T47D (cell line): ENCODE measurements around the gene C15orf39.
A peak's percentile ranks its signal among the peaks of the same experiment; 100 is the strongest.
"Not testable (repeated sequence)": the region's sequence is repeated elsewhere in the genome, so short reads cannot be mapped to it uniquely, and the experiment has no call there.

ENCODE experiments used
- DNase-seq, 2 experiments: peaks; one replicate each; pipeline versions ENCODE4 v3.0.0 to v3.0.0-alpha.2; 2011 to 2012; ENCODE audit warnings: low read depth in 1 of 2, low spot score in 1 of 2
- JUND ChIP-seq: IDR thresholded peaks from 2 replicates; pipeline ENCODE4 v1.6.1; 2012; ENCODE audit warnings: low read depth
- in situ Hi-C: cut with HindIII; loops from 2 replicates; pipeline ENCODE4 v1.10.0; 2016; ENCODE audit warnings: low sequenced_read_pairs, low pct_unique_long_range_greater_than_20kb

The C15orf39 gene

DNA sequence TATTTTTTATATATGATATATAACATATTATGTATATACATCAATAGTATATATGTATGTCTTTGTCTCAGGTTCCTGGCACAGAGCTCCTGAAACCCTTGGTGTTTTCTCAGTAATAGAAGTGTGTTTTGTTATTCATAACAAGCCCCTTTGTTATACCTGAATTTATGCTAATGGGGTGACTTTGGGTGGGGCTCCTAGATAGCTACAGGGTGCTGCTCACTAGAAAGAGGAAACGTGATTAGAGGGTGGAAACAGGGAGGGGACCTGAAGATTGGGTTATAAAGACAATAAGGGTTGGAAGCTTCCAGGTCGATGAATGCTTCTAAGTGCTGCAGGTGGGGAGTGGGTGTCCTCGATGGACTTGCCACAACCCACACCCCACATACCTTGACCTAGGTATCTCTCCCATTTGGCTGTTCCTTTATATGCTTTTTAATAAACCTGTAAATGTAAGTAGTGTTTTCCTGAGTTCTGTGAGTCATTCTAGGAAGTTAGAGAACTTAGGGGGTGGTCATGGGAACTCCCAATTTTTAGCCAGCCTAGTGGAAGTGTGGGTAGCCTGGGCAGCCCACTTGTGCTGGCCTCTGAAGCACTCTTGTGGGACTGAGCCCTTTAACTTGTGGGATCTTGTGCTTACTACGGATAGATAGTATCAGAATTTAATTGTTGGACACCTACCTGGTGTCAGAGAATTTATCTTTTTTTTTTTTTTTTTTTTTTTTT, 36.9 kb upstream of the C15orf39 start:
- DNase-seq, result no peak
- TF ChIP-seq JUND, result no peak
- in situ Hi-C loops, result no loop called here

- DNase-seq, in situ Hi-C loops: not testable (repeated sequence)
Measured at GRCh38 chr15:75166489-75167063, 35.1 kb upstream of the C15orf39 start.

- no peak for DNase-seq
- in situ Hi-C loops, result no loop called here
- TF ChIP-seq JUND, result no peak
Measured at GRCh38 chr15:75167588-75168350, 33.9 kb upstream of the C15orf39 start.

- no peak for TF ChIP-seq JUND
- no peak for DNase-seq
- in situ Hi-C loops, result no loop called here
Measured at GRCh38 chr15:75168374-75168773, 33.3 kb upstream of the C15orf39 start.

DNA sequence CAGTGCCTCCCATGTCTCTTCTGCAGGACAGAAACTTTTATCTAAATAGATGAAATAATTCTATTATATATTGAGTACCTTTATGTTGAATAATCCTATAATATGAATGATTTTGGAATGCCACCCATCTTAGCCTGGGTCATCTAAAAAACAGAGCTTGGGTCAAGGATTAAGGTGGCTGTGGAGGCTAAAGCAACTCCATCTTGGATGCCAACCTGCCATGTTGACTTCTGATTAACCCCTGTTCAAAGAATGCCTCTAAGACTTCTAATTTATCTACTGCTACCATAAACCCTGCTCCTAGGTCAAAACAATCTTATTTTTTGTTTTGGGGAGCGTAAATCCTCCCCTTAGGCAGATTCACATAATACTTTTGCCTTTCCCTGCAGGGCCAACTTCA, 31.5 kb upstream of the C15orf39 start:
- in situ Hi-C loops, result no loop called here
- DNase-seq, result no peak
- TF ChIP-seq JUND, result no peak

DNA sequence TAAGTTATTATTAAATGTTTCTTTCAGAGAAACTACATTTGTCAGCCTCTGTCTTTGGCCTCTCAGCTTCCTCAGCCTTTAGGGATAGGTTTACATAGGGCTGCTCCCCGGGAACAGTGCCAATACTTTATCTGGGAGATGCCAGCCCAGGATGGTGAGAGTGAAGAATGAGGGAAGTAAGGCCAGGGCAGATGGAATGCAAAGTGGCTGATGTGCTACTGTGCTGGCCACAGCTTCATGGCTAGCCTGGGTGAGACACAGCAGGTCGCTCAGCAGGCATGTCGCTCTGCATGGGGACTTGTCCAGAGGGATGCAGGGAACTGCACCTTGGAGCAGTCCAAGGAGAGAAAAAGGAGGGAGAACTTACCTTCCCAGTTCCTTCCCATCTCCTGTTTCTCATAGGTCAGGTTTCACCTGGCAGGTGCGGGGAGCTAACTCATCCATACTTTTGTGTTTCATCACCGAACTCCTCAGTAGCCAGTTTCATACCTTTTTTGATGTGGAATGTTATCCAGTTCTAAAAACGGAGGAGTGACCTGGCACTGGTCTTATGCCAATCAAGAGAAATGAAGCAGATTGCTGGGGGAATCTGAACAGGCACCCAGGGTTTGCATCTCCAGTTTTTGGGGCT, 30.9 kb upstream of the C15orf39 start:
- in situ Hi-C loops, result no loop called here
- TF ChIP-seq JUND, result no peak
- DNase-seq, result no peak

DNA sequence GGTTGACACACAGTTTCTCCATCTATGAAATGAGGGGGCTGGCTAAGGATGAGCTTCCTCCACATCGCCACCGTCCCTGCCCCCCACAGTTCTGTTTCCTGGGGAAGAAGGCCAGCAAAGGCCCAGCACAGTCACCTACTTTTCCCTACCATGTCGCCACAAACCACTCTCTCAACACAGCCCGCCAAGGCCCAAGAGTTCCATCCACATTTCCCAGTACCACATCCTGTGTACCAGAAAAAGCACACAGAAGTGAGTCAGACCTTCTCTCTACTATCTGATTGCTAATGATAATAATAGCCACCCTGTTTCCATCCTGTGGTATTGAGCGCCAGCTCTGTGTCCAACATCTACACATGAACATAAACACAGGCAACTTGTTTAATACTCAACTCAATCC, 30.3 kb upstream of the C15orf39 start:
- in situ Hi-C loops, result no loop called here
- no peak for DNase-seq
- TF ChIP-seq JUND, result no peak

GRCh38 chr15:75172284-75172820, 29.3 kb upstream of the C15orf39 start:
- no peak for TF ChIP-seq JUND
- in situ Hi-C loops, result no loop called here

GRCh38 chr15:75174102-75174501, 27.6 kb upstream of the C15orf39 start:
- no peak for DNase-seq
- TF ChIP-seq JUND, result no peak
- in situ Hi-C loops, result no loop called here

More at GRCh38 chr15:75172284-75172820, 29.3 kb upstream of the C15orf39 start:
- no peak for DNase-seq

GRCh38 chr15:75174729-75175128, 27.0 kb upstream of the C15orf39 start:
- TF ChIP-seq JUND, result no peak
- in situ Hi-C loops, result no loop called here
- DNase-seq, result no peak

DNA sequence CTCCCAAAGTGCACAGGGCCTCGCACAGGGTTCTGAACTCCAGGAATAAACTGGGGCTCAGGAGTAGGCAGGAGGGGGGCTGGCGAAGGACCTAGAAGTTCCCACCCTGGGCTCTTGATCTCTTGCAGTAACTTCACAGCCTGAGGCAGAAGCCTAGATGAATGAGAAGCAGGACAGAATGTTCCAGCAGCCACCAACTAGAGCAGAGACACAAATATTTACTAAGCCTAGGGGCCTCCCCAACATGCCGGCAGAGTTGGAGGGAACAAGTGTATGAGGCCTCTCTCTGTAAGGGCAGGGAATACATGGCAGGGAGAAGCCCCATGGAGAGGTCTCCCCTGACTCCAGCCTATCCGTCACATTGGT, 25.3 kb upstream of the C15orf39 start:
- in situ Hi-C loops, result no loop called here
- peak in 1 of 2 experiments; percentile 86 for DNase-seq
- no peak for TF ChIP-seq JUND

GRCh38 chr15:75177360-75178071, 24.2 kb upstream of the C15orf39 start:
- in situ Hi-C loops, result no loop called here
- no peak for TF ChIP-seq JUND
- no peak for DNase-seq
